Motor neuron (in vitro differentiated cells): Measurements from ENCODE around the gene CYB561D1. TPM values are rescaled to one million over a fixed set of nuclear protein-coding genes. Genes with fewer than 3 reads are reported as not detected.

Experiments
- ATAC-seq, 8 experiments: fragments of 200-7000 bp; cut with Tn5 transposase; replicated peaks in 6 of 8; 2 replicates each; pipeline ENCODE4 v1.8.0; 2021; ENCODE audit warnings: mild to moderate bottlenecking in 8 of 8, moderate library complexity in 8 of 8
- H3K27ac ChIP-seq, 2 donors: fragments of 250-450 bp; sonication (Bioruptor Pico); 2 replicates each; pipeline ENCODE4 v1.9.0; 2021; ENCODE audit warnings: antibody characterized with exemption in 2 of 2, mild to moderate bottlenecking in 2 of 2, moderate library complexity in 1 of 2
- H3K4me1 ChIP-seq, 2 donors: fragments of 250-450 bp; sonication (Bioruptor Pico); replicated peaks in 1 of 2; 2 replicates each; pipeline ENCODE4 v1.6.1; 2021; ENCODE audit warnings: antibody characterized with exemption in 2 of 2, mild to moderate bottlenecking in 2 of 2, moderate library complexity in 1 of 2
- H3K4me3 ChIP-seq, 5 donors: fragments of 250-450 bp; sonication (Bioruptor Pico); 2 replicates each; pipeline ENCODE4 v1.9.0; 2021; ENCODE audit warnings: antibody characterized with exemption in 5 of 5, mild to moderate bottlenecking in 5 of 5, moderate library complexity in 4 of 5
- WGBS, 10 experiments: fragments of 450-650 bp; shearing (Covaris generic); methylation state at CpG; one replicate each; pipeline ENCODE4 v1.0.0; 2022; 5-methylcytosine and 5-hydroxymethylcytosine counted together
- in situ Hi-C, 9 experiments: fragments of 400-800 bp; cut with MboI; loops; one replicate each; pipeline ENCODE4 v1.15.0; 2021; ENCODE audit warnings: low sequenced_read_pairs in 9 of 9, low pct_unique_long_range_greater_than_20kb in 2 of 9; ENCODE audit not compliant: unreplicated experiment in 9 of 9
- total RNA-seq, 8 experiments: library from RNA; unstranded; fragments of 300-600 nt; gene quantifications; 2 replicates each; pipeline versions ENCODE4 v1.2.3 to v1.2.4, GENCODE V29; 2022

The CYB561D1 gene
- total RNA-seq, 8 experiments from 2014 or later = 5.8 to 12.6 (median 7.5) TPM

DNA sequence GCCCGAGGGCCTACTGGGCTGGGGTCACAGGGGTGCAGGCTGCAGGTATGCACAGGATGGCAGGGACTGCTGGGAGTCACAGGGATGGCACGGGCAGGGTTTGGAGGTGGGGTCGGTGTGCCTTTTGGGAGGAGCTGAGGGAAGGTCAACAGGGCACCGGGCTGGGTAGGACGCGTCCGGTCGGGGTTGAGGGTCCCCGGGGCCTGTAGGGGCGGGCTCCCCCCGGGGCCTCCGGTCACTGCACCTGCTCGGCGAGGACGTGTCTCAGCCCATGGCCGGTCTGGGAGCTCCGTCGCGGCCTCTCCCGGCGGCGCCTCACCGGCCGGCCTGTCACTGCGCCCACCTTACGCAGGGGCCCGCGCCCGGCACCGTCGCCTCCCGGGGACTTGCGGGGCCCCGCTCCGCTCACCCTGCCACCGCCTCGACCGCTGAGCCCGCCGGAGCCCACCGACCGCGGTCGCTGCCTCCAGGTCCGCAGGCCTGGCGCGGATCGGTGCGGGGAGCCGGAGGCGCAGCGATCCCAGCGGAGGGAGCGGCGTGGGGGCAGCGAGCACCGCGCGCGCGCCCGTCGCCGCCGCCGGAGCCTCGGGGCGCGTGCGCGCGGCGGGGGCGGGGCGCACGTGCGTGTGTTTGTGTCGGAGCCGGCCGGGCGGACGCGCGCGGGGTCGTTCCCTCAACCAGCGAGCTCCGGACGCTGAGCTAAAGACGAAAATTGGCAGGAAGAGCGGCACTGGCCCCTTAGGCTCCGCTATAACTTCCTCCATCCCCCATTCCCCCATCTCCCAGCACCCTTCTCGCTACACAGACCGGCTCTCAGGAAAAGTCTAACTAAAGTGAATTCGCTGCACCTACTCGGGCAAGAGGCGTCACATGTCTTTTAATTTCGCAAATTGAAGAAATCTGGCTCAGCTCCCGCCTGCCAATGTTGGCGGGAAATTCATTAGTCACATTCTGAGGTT is 15.6 kb downstream of the CYB561D1 start, which contains the start of gene AMIGO1:
Gene AMIGO1 (minus strand): TSS at position 552 of the 959 bp plus-strand sequence. CDS start 815 bp downstream, outside the sequence.
- Histone ChIP-seq H3K4me3 (peak within 1 kb of the TSS; percentile 50 to 80 (median 56)), H3K4me1 (peaks cover 2 to 9% of the 10 kb centered on the region in 2 donors), H3K27ac (no peak within 1 kb of the TSS)
- in situ Hi-C loops = no loop called here
- ATAC-seq = peak; percentile 71 to 87 (median 84)
- 0 to 7% (median 2%) methylated on average over 1 to 8 of the region's 100 CpGs; no CpG with 5 or more reads in 6 of the 10 experiments for WGBS, 10 experiments

GRCh38 chr1:109513110-109513710 is 19.3 kb downstream of the CYB561D1 start:
- 71 to 100% (median 81%) methylated on average over 1 to 2 of the region's 2 CpGs; no CpG with 5 or more reads in 1 of the 10 experiments for WGBS, 10 experiments
- in situ Hi-C loops = no loop called here
- Histone ChIP-seq H3K4me3 (no peak overlapping the region), H3K4me1 (peaks cover 2 to 9% of the 10 kb centered on the region in 2 donors), H3K27ac (no peak overlapping the region)
- ATAC-seq = no peak

DNA sequence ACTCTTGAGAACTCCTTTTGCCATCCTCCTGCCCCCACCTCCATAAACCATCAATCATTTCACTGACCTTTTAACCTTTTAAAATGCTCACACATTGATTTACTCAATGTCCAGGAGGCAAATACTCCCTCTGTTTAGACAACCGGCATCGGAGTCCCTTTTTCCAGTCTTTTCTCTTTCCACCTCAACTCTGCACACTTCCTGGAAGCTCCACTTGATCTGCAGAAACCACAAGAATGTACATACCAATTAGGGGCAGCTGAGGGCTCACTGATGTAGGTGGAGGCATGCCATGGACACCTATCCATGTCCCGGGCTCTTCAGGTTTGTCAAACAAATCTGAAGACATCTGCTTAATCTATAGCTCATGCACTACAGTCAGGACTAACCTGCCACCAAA is 21.0 kb downstream of the CYB561D1 start:
- WGBS, 10 experiments = 17 to 100% (median 71%) methylated on average over 1 to 3 of the region's 3 CpGs; no CpG with 5 or more reads in 2 of the 10 experiments
- peak in 1 of 8 experiments; percentile 4 for ATAC-seq
- in situ Hi-C loops = no loop called here
- Histone ChIP-seq H3K4me3 (no peak overlapping the region), H3K27ac (no peak overlapping the region), H3K4me1 (peaks cover 2 to 7% of the 10 kb centered on the region in 2 donors)

DNA sequence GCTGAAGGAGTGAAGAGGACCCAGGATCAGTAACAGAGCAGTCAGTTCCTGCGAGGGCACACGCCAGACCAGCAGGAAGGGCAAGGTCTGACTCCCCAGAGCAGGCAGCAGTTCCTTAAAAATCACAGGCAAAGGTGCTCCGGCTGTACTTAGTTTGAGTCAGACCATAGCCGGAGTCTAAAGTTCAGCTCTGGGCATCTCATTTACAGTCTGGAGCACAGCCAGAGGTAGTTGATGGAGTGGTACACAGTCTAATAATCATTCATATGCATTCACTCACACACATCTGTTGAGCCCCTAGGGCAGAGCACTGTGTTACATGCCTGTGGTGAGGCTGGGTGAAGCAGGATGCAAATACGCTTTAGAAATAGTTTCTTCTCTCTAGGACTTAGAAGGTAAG is 23.0 kb downstream of the CYB561D1 start:
- 0 to 93% (median 77%) methylated on average over 1 to 5 of the region's 5 CpGs; no CpG with 5 or more reads in 2 of the 10 experiments for WGBS, 10 experiments
- in situ Hi-C loops = no loop called here
- peak in 3 of 8 experiments; percentile 87 to 95 (median 89) for ATAC-seq
- H3K27ac ChIP-seq = no peak overlapping the region
- H3K4me3 ChIP-seq = no peak overlapping the region
- H3K4me1 ChIP-seq = peaks cover 13 to 17% of the 10 kb centered on the region in 2 donors

- ATAC-seq = peak in 3 of 8 experiments; percentile 9 to 26 (median 10)
- 42 to 100% (median 76%) methylated on average over 2 to 5 of the region's 5 CpGs; no CpG with 5 or more reads in 2 of the 10 experiments for WGBS, 10 experiments
These were observed 23.4 kb downstream of the CYB561D1 start for GRCh38 chr1:109517337-109517736.

DNA sequence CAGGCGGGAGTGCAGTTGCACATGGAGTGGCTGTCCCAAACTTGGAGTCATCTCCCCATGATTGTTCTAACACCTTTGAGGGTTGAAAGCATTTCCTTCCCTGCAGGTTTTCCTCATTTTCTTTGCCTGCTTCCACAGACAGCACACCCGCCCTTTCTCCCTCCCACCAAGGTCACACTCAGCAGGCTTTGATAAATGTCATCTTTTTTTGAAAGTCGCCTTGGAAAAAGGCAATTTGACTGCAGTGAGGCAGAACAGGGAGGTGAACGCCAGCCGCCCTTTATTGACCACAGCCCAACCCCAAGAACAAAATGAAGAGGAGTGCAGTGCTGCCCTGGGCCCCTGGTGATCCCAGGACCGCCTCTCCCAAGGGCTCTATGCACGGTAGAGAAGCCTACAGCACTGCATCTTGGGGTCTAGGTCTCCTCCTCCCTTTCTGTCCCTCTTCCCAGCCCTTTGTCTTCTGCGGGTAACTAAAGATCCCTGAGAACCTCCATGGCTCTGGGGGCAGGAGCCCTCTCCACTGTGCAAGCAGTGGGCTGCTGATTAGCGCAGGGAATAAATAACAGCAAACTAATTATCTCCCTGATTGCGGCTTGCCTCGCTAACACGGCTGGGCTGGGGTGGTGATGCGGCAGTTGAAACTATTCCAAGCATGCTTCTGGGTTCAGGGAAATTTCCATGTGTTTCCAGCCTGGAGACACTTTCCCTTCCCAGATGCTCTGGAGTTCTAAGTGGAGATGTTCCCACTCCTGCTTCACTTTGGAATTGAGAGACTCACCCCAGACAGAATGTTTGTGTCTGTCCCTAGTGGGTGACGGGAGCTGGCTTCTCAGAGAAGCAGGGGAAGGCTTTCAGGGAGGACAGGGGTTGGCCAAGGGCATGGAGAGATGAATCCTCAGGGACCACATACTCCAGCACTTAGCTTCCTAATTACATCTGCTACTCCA is 27.4 kb downstream of the CYB561D1 start:
- peaks cover 17 to 19% of the 10 kb centered on the region in 2 donors for H3K4me1 ChIP-seq
- 0 to 78% (median 70%) methylated on average over 1 to 14 of the region's 14 CpGs; no CpG with 5 or more reads in 1 of the 10 experiments for WGBS, 10 experiments
- in situ Hi-C loops = no loop called here
- peak in 7 of 8 experiments; percentile 6 to 90 (median 55) for ATAC-seq
- peak overlapping the region; percentile 53 to 64 for H3K27ac ChIP-seq
- no peak overlapping the region for H3K4me3 ChIP-seq

More at GRCh38 chr1:109517337-109517736, 23.4 kb downstream of the CYB561D1 start:
- in situ Hi-C loops = no loop called here
- Histone ChIP-seq H3K4me1 (peaks cover 17 to 19% of the 10 kb centered on the region in 2 donors), H3K4me3 (no peak overlapping the region), H3K27ac (no peak overlapping the region)

DNA sequence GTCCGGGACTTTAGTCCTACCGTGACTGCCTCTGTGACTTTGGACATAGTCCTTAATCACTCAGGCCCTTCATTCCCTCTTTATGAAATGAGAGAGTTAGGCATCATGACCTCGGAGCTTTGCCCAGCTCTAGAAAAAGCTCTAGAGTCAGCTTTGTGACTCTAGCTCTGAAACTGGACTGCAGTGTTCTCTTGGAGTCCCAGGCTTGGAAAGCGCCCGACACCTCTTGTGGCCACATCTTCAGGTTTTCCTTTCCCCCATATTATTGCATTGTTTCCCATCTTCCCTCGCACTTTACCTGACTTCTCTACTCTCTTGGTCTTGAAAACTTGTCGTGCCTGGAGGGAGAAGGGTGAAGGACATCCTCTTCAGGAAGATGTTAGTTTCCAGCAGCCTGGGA is 28.1 kb downstream of the CYB561D1 start:
- no peak overlapping the region for H3K27ac ChIP-seq
- no peak for ATAC-seq
- in situ Hi-C loops = no loop called here
- 17 to 95% (median 89%) methylated on average over 1 to 7 of the region's 7 CpGs; no CpG with 5 or more reads in 3 of the 10 experiments for WGBS, 10 experiments
- H3K4me1 ChIP-seq = peaks cover 17 to 22% of the 10 kb centered on the region in 2 donors
- no peak overlapping the region for H3K4me3 ChIP-seq

DNA sequence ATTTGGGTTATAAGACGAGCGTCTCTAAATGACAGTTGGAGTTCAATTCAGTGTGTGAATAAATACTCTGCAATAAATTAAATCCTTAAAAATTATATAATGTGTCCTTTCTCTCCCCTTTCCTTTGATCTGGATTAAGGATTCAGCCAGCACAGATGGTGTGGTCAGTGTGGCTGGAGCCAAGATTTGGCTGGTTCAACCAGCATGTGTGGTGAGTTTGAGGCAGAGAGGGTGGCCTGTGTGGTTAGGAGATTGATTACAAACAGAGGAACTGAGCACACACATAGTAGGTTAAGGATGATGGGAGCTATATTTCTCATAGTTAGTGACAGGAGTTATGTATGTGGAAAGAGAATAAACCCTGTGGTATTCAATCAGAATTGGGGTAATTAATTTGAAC is 29.8 kb downstream of the CYB561D1 start:
- Histone ChIP-seq H3K4me1 (peaks cover 17 to 25% of the 10 kb centered on the region in 2 donors), H3K27ac (no peak overlapping the region), H3K4me3 (no peak overlapping the region)
- ATAC-seq = no peak
- WGBS, 10 experiments = 72 to 100% (median 96%) methylated on average over 2 of the region's 2 CpGs
- in situ Hi-C loops = no loop called here

DNA sequence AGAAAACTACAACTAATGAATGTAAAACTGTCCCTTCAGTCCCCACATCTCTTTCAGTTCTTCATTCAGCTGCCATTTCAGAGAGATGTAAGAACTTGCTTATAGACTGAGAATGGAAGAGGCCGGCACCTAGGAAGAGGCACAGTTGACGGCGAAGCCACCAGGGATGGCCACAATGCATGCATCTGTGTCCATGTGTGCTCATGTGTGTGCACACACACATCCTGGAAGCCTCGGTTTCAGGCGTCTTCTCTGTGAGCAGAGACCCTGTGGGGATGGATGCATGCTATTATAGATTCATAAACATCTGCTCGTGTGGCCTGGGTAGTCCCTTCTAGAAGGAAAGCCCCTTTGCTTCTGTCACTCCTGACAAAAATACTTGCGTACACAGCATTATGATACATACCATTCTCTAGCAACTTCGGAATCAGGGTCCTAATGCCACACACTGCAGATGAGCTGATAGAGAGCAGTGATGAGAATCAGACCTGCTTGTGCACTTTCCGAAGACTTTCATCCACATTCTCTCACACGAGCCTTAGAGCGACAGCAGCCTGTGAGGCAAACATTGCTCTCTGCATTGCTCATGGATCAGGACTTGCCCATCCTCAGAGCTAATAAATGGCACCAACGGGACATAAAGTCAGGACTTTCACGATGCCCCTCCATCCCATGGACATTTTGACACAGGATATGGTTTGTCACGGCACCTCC is 33.4 kb downstream of the CYB561D1 start:
- in situ Hi-C loops = loop anchor here in 4 of 9 experiments (25.0 kb wide), 3 partner anchors 235 to 460 kb away; partner anchors contain the start of genes AHCYL1 (in 3 of the 4) and EPS8L3 (in 2 of the 4)

GRCh38 chr1:109527846-109528695 is 34.2 kb downstream of the CYB561D1 start:
- in situ Hi-C loops = loop anchor here in 4 of 9 experiments (25.0 kb wide), 3 partner anchors 234 to 459 kb away; partner anchors contain the start of genes AHCYL1 (in 3 of the 4) and EPS8L3 (in 2 of the 4)

More for the DNA sequence above, 33.4 kb downstream of the CYB561D1 start:
- Histone ChIP-seq H3K4me3 (no peak overlapping the region), H3K27ac (no peak overlapping the region), H3K4me1 (peaks cover 19 to 36% of the 10 kb centered on the region in 2 donors)
- peak in 3 of 8 experiments; percentile 8 to 22 (median 9) for ATAC-seq
- 28 to 86% (median 66%) methylated on average over 3 to 13 of the region's 14 CpGs; no CpG with 5 or more reads in 2 of the 10 experiments for WGBS, 10 experiments

More at GRCh38 chr1:109527846-109528695, 34.2 kb downstream of the CYB561D1 start:
- Histone ChIP-seq H3K4me3 (no peak overlapping the region), H3K4me1 (peaks cover 23 to 40% of the 10 kb centered on the region in 2 donors), H3K27ac (no peak overlapping the region)
- no peak for ATAC-seq
- 48 to 100% (median 76%) methylated on average over 1 to 7 of the region's 9 CpGs; no CpG with 5 or more reads in 4 of the 10 experiments for WGBS, 10 experiments
